Natural killer cell (primary cell): Measurements from ENCODE around the gene ACSM3. TPM values are rescaled to one million over a fixed set of nuclear protein-coding genes. Genes with fewer than 3 reads are reported as not detected.
A peak's percentile ranks its signal among the peaks of the same experiment; 100 is the strongest.

Experiments used
- ATAC-seq, 3 donors: fragments of 150-1000 bp in 2 of 3; fragments of 200-7000 bp in 1 of 3; cut with Tn5 transposase; 1 replicate in 1 of 3; 2 replicates in 2 of 3; pipeline ENCODE4 v1.10.0; 2021; ENCODE audit warnings: mild to moderate bottlenecking in 2 of 3, moderate library complexity in 2 of 3
- DNase-seq, 2 donors: peaks; one replicate each; pipeline versions ENCODE4 v3.0.0 to v3.0.0-alpha.2; 2013 to 2021; ENCODE audit warnings: mixed read lengths in 1 of 2
- H3K27ac ChIP-seq: one replicate; pipeline ENCODE4 v1.5.1; 2013; ENCODE audit warnings: mild to moderate bottlenecking, low read length
- H3K27me3 ChIP-seq: one replicate; pipeline ENCODE4 v1.6.1; 2013; ENCODE audit warnings: low read length; ENCODE audit not compliant: control insufficient read depth, insufficient read depth
- H3K36me3 ChIP-seq: one replicate; pipeline ENCODE4 v1.6.1; 2013; ENCODE audit warnings: low read length; ENCODE audit not compliant: control insufficient read depth, insufficient read depth
- H3K4me1 ChIP-seq: one replicate; pipeline ENCODE4 v1.6.1; 2013; ENCODE audit warnings: low read length; ENCODE audit not compliant: control insufficient read depth, insufficient read depth
- H3K4me3 ChIP-seq: one replicate; pipeline ENCODE4 v1.5.1; 2013; ENCODE audit warnings: low read length
- H3K9me3 ChIP-seq: one replicate; pipeline ENCODE4 v1.6.1; 2013; ENCODE audit warnings: low read length; ENCODE audit not compliant: control insufficient read depth, insufficient read depth
- H3K27ac Mint-ChIP-seq, 2 donors: one replicate each; pipeline ENCODE4 v1.8.0; 2022; ENCODE audit warnings: mild to moderate bottlenecking in 2 of 2, mixed read lengths in 2 of 2, moderate library complexity in 1 of 2
- H3K27me3 Mint-ChIP-seq, 2 donors: one replicate each; pipeline ENCODE4 v1.8.0; 2022; ENCODE audit warnings: low read depth in 2 of 2, mixed read lengths in 2 of 2
- H3K36me3 Mint-ChIP-seq: one replicate; pipeline ENCODE4 v1.8.0; 2022; ENCODE audit warnings: mixed read lengths
- H3K4me1 Mint-ChIP-seq, 2 donors: one replicate each; pipeline ENCODE4 v1.8.0; 2022; ENCODE audit warnings: mixed read lengths in 2 of 2
- H3K4me3 Mint-ChIP-seq: one replicate; pipeline ENCODE4 v1.8.0; 2022; ENCODE audit warnings: mild to moderate bottlenecking, moderate library complexity, mixed read lengths
- H3K9me3 Mint-ChIP-seq, 2 donors: one replicate each; pipeline ENCODE4 v1.8.0; 2022; ENCODE audit warnings: mixed read lengths in 2 of 2
- CTCF ChIP-seq: fragments of 200-600 bp; IDR thresholded peaks from one replicate; pipeline ENCODE4 v1.8.0; 2022; ENCODE audit warnings: antibody characterized with exemption
- WGBS: methylation state at CpG from one replicate; pipeline ENCODE4 v1.1.7; 2013; ENCODE audit warnings: missing lambda C conversion rate; ENCODE audit not compliant: insufficient coverage; 5-methylcytosine and 5-hydroxymethylcytosine counted together
- intact Hi-C: fragments of 100-400 bp; cut with micrococcal nuclease; formaldehyde crosslinking; loops from one replicate; pipeline ENCODE4 v1.14.2; 2022
- total RNA-seq, 4 donors: library from RNA; stranded (reverse); fragments of 120-200 nt in 1 of 4; gene quantifications; one replicate each; pipeline versions ENCODE4 v1.2.3 to v1.2.4, GENCODE V29; 2013 to 2022

Gene ACSM3
- total RNA-seq, 3 donors from 2014 or later (not counting 1 experiment from before 2014, with no cell fraction given), result 3.7 to 4.4 (median 4.4) TPM

GRCh38 chr16:20784204-20784603 lies 20.4 kb downstream of the ACSM3 start:
- no peak overlapping the region for H3K4me3 ChIP-seq
- H3K4me1 Mint-ChIP-seq, result no peaks in the 10 kb centered on the region

GRCh38 chr16:20789130-20789529 lies 25.3 kb downstream of the ACSM3 start:
- no peak for TF ChIP-seq CTCF
- ATAC-seq (no peak), DNase-seq (no peak)
- intact Hi-C loops, result no loop called here
- no peak overlapping the region for H3K27ac Mint-ChIP-seq
- Histone ChIP-seq H3K4me3 (no peak overlapping the region), H3K27me3 (no peaks in the 10 kb centered on the region), H3K9me3 (no peaks in the 10 kb centered on the region), H3K4me1 (no peaks in the 10 kb centered on the region), H3K36me3 (no peaks in the 10 kb centered on the region), H3K27ac (no peak overlapping the region)
- H3K4me3 Mint-ChIP-seq, result no peak overlapping the region
- no peaks in the 10 kb centered on the region for H3K27me3 Mint-ChIP-seq
- no peaks in the 10 kb centered on the region for H3K9me3 Mint-ChIP-seq
- H3K36me3 Mint-ChIP-seq, result no peaks in the 10 kb centered on the region
- no peaks in the 10 kb centered on the region for H3K4me1 Mint-ChIP-seq

More at GRCh38 chr16:20784204-20784603, 20.4 kb downstream of the ACSM3 start:
- DNase-seq (no peak), ATAC-seq (no peak)
- Histone ChIP-seq H3K4me1 (no peaks in the 10 kb centered on the region), H3K36me3 (peaks cover 4% of the 10 kb centered on the region), H3K27ac (no peak overlapping the region), H3K27me3 (no peaks in the 10 kb centered on the region), H3K9me3 (no peaks in the 10 kb centered on the region)
- Mint-ChIP-seq H3K27ac (no peak overlapping the region), H3K9me3 (no peaks in the 10 kb centered on the region), H3K36me3 (no peaks in the 10 kb centered on the region), H3K4me3 (no peak overlapping the region), H3K27me3 (no peaks in the 10 kb centered on the region)
- no peak for TF ChIP-seq CTCF
- intact Hi-C loops, result no loop called here

- Histone ChIP-seq H3K27me3 (no peaks in the 10 kb centered on the region), H3K4me1 (no peaks in the 10 kb centered on the region), H3K36me3 (no peaks in the 10 kb centered on the region), H3K27ac (no peak overlapping the region), H3K9me3 (no peaks in the 10 kb centered on the region), H3K4me3 (no peak overlapping the region)
- intact Hi-C loops, result no loop called here
- Mint-ChIP-seq H3K36me3 (no peaks in the 10 kb centered on the region), H3K27ac (no peak overlapping the region), H3K9me3 (no peaks in the 10 kb centered on the region), H3K27me3 (no peaks in the 10 kb centered on the region), H3K4me3 (no peak overlapping the region), H3K4me1 (no peaks in the 10 kb centered on the region)
- ATAC-seq, result no peak
- WGBS, result 98% methylated on average over 4 of the region's 5 CpGs
- TF ChIP-seq CTCF, result no peak
- no peak for DNase-seq
Measured at GRCh38 chr16:20791923-20792612, 28.3 kb downstream of the ACSM3 start.

GRCh38 chr16:20798364-20798763 lies 34.5 kb downstream of the ACSM3 start:
- Mint-ChIP-seq H3K4me1 (no peaks in the 10 kb centered on the region), H3K4me3 (no peak overlapping the region), H3K9me3 (no peaks in the 10 kb centered on the region), H3K27ac (no peak overlapping the region), H3K27me3 (no peaks in the 10 kb centered on the region), H3K36me3 (no peaks in the 10 kb centered on the region)
- ATAC-seq (no peak), DNase-seq (peak in 1 of 2 donors; percentile 16)
- Histone ChIP-seq H3K27ac (no peak overlapping the region), H3K36me3 (no peaks in the 10 kb centered on the region), H3K4me3 (no peak overlapping the region), H3K27me3 (no peaks in the 10 kb centered on the region), H3K9me3 (no peaks in the 10 kb centered on the region), H3K4me1 (no peaks in the 10 kb centered on the region)
- 34% methylated on average over 2 of the region's 2 CpGs for WGBS
- TF ChIP-seq CTCF, result no peak
- intact Hi-C loops, result no loop called here
